HepG2 (cell line): ENCODE measurements around the gene TJAP1. TPM values are rescaled to one million over a fixed set of nuclear protein-coding genes. Genes with fewer than 3 reads are reported as not detected.

Experiments
- EP300 ChIP-seq, 3 experiments: sonication (generic) in 1 of 3; formaldehyde crosslinking in 1 of 3; IDR thresholded peaks; 2 replicates each; pipeline versions ENCODE4 v1.5.1 to v1.6.1; 2011 to 2020; ENCODE audit warnings: low read depth in 2 of 3, low read length in 2 of 3, borderline replicate concordance in 1 of 3, improper control_type of control experiment in 1 of 3, mild to moderate bottlenecking in 1 of 3, missing genetic modification reagents in 1 of 3, moderate library complexity in 1 of 3
- FOXC1 ChIP-seq: sonication (generic); formaldehyde crosslinking; IDR thresholded peaks from 2 replicates; pipeline ENCODE4 v1.8.0; 2022; ENCODE audit warnings: mild to moderate bottlenecking, missing genetic modification reagents, borderline replicate concordance
- HMGA1 ChIP-seq: sonication (generic); formaldehyde crosslinking; conservative IDR thresholded peaks from 2 replicates; pipeline ENCODE4 v1.4.0; 2020; ENCODE audit warnings: missing genetic modification reagents
- HOXA5 ChIP-seq: sonication (generic); formaldehyde crosslinking; IDR thresholded peaks from 2 replicates; pipeline ENCODE4 v1.4.0; 2020; ENCODE audit warnings: missing genetic modification reagents
- KLF12 ChIP-seq: sonication (generic); formaldehyde crosslinking; IDR thresholded peaks from 2 replicates; pipeline ENCODE4 v1.4.0; 2020; ENCODE audit warnings: missing genetic modification reagents, borderline replicate concordance
- MIER2 ChIP-seq: IDR thresholded peaks from 2 replicates; pipeline ENCODE4 v1.6.1; 2016; ENCODE audit warnings: missing biosample characterization, missing genetic modification reagents
- MTA3 ChIP-seq: sonication (generic); formaldehyde crosslinking; IDR thresholded peaks from 2 replicates; pipeline ENCODE4 v1.4.0; 2020; ENCODE audit warnings: missing genetic modification reagents
- NCOA5 ChIP-seq: sonication (generic); formaldehyde crosslinking; IDR thresholded peaks from 2 replicates; pipeline ENCODE4 v1.4.0; 2020; ENCODE audit warnings: missing genetic modification reagents
- NCOR1 ChIP-seq: fragments of 200-600 bp; sonication (generic); IDR thresholded peaks from 2 replicates; pipeline ENCODE4 v1.7.0; 2017; ENCODE audit warnings: antibody characterized with exemption, low read length, borderline replicate concordance
- NR1H2 ChIP-seq: sonication (generic); formaldehyde crosslinking; IDR thresholded peaks from 2 replicates; pipeline ENCODE4 v1.8.1; 2022; ENCODE audit warnings: low read depth, missing genetic modification reagents, borderline replicate concordance
- STAT5B ChIP-seq: sonication (generic); formaldehyde crosslinking; IDR thresholded peaks from 2 replicates; pipeline ENCODE4 v1.4.0; 2020; ENCODE audit warnings: missing genetic modification reagents
- TMF1 ChIP-seq: sonication (generic); formaldehyde crosslinking; IDR thresholded peaks from 2 replicates; pipeline ENCODE4 v1.8.1; 2022; ENCODE audit warnings: low read depth, missing genetic modification reagents
- TP53 ChIP-seq: sonication (generic); formaldehyde crosslinking; conservative IDR thresholded peaks from 2 replicates; pipeline ENCODE4 v1.4.0; 2020; ENCODE audit warnings: missing genetic modification reagents
- ZBTB1 ChIP-seq: sonication (generic); formaldehyde crosslinking; IDR thresholded peaks from 2 replicates; pipeline ENCODE4 v1.4.0; 2020; ENCODE audit warnings: missing genetic modification reagents, borderline replicate concordance
- ZFP36L2 ChIP-seq: sonication (generic); formaldehyde crosslinking; IDR thresholded peaks from 2 replicates; pipeline ENCODE4 v1.4.0; 2020; ENCODE audit warnings: missing genetic modification reagents
- ZNF333 ChIP-seq: sonication (generic); formaldehyde crosslinking; IDR thresholded peaks from 2 replicates; pipeline ENCODE4 v1.4.0; 2020; ENCODE audit warnings: mild to moderate bottlenecking, missing genetic modification reagents, borderline replicate concordance
- ZNF441 ChIP-seq: sonication (generic); formaldehyde crosslinking; IDR thresholded peaks from 2 replicates; pipeline ENCODE4 v1.7.0; 2021; ENCODE audit warnings: missing genetic modification reagents, borderline replicate concordance
- ZNF451 ChIP-seq: sonication (generic); formaldehyde crosslinking; IDR thresholded peaks from 2 replicates; pipeline ENCODE4 v1.5.0; 2020; ENCODE audit warnings: mild to moderate bottlenecking, missing genetic modification reagents
- ZNF496 ChIP-seq: sonication (generic); formaldehyde crosslinking; IDR thresholded peaks from 2 replicates; pipeline ENCODE4 v1.8.1; 2023; ENCODE audit warnings: mild to moderate bottlenecking, moderate library complexity, missing genetic modification reagents; ENCODE audit not compliant: insufficient replicate concordance
- ZNF530 ChIP-seq: sonication (generic); formaldehyde crosslinking; IDR thresholded peaks from 2 replicates; pipeline ENCODE4 v1.5.0; 2020; ENCODE audit warnings: low read depth, mild to moderate bottlenecking, missing genetic modification reagents
- ZNF552 ChIP-seq: sonication (generic); formaldehyde crosslinking; IDR thresholded peaks from 2 replicates; pipeline ENCODE4 v1.9.0; 2022; ENCODE audit warnings: missing genetic modification reagents, mild to moderate bottlenecking, borderline replicate concordance
- ZNF557 ChIP-seq: sonication (generic); formaldehyde crosslinking; IDR thresholded peaks from 2 replicates; pipeline ENCODE4 v1.4.0; 2020; ENCODE audit warnings: missing genetic modification reagents
- ZNF567 ChIP-seq: sonication (generic); formaldehyde crosslinking; IDR thresholded peaks from 2 replicates; pipeline ENCODE4 v1.8.1; 2023; ENCODE audit warnings: mild to moderate bottlenecking, missing genetic modification reagents, borderline replicate concordance
- ZNF652 ChIP-seq: IDR thresholded peaks from 2 replicates; pipeline ENCODE4 v1.6.1; 2016; ENCODE audit warnings: low read depth, borderline replicate concordance
- polyA plus RNA-seq, 8 experiments: library from polyadenylated mRNA; depleted of rRNA in 3 of 8; stranded (reverse) in 7 of 8; unstranded in 1 of 8; fragments of >200 nt; fragmentation: Illumina TruSeq in 4 of 8; extraction: Trizol in 4 of 8; gene quantifications; 2 replicates each; pipeline versions ENCODE4 v1.2.1 to v1.2.3, GENCODE V29; 2011 to 2016; ENCODE audit warnings: low read depth in 4 of 8, missing spikeins in 1 of 8, mixed read lengths in 1 of 8; ENCODE audit not compliant: insufficient read depth in 1 of 8
- total RNA-seq, 5 experiments: library from RNA; depleted of rRNA; stranded (reverse); fragments of >200 nt; fragmentation: Illumina TruSeq; extraction: Trizol; gene quantifications; 2 replicates each; pipeline ENCODE4 v1.2.3, GENCODE V29; 2016; ENCODE audit warnings: low read depth in 1 of 5
- TF ChIP-seq, protein P1 (sequence below): IDR thresholded peaks from 2 replicates; pipeline ENCODE4 v1.6.1; 2016; ENCODE audit warnings: missing biosample characterization, missing genetic modification reagents, low read depth
- TF ChIP-seq, protein P2 (sequence below): sonication (generic); formaldehyde crosslinking; IDR thresholded peaks from 2 replicates; pipeline ENCODE4 v1.5.1; 2020; ENCODE audit warnings: missing genetic modification reagents, mild to moderate bottlenecking, borderline replicate concordance
- TF ChIP-seq, protein P3 (sequence below): sonication (generic); formaldehyde crosslinking; IDR thresholded peaks from 2 replicates; pipeline ENCODE4 v1.4.0; 2020; ENCODE audit warnings: mild to moderate bottlenecking, missing genetic modification reagents

Gene TJAP1
- total and polyA plus RNA-seq, 2 of the 13 experiments (the other 11 are each of a cell fraction or from before 2014, with no cell fraction given), result 15.7 to 41.6 TPM

GRCh38 chr6:43506667-43507471 lies 29.5 kb downstream of the TJAP1 start (continued):
- TF ChIP-seq, protein P1, sequence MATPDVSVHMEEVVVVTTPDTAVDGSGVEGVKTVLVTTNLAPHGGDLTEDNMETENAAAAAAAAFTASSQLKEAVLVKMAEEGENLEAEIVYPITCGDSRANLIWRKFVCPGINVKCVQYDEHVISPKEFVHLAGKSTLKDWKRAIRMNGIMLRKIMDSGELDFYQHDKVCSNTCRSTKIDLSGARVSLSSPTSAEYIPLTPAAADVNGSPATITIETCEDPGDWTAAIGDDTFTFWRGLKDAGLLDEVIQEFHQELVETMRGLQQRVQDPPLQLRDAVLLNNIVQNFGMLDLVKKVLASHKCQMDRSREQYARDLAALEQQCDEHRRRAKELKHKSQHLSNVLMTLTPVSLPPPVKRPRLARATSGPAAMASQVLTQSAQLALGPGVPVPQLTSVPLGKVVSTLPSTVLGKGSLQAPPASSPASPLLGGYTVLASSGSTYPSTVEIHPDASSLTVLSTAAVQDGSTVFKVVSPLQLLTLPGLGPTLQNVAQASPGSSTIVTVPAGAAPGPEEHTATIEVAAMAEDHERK, result no peak
- TF ChIP-seq MTA3 (no peak), HOXA5 (CRISPR knock-in tag) (no peak), KLF12 (CRISPR knock-in tag) (no peak), NCOR1 (no peak), TMF1 (CRISPR knock-in tag) (no peak), ZNF496 (no peak), ZNF441 (CRISPR knock-in tag) (no peak), ZNF557 (CRISPR knock-in tag) (no peak), HMGA1 (no peak), MIER2 (CRISPR knock-in tag) (no peak), ZNF652 (CRISPR knock-in tag) (no peak), ZNF333 (CRISPR knock-in tag) (0 out of 2 replicates have a peak, but pooled peaks have one; percentile 60), ZNF530 (CRISPR knock-in tag) (no peak), FOXC1 (CRISPR knock-in tag) (peak; percentile 58; the same call in 1 of the 2 replicates), ZNF567 (CRISPR knock-in tag) (no peak), EP300 (IDR thresholded peaks at IDR 0.05; ENCODE audit: low read depth in 2 of 2, low read length in 2 of 2) (no peak), EP300 (CRISPR knock-in tag; IDR thresholded peaks at IDR 0.05; ENCODE audit: borderline replicate concordance) (no peak), TP53 (CRISPR knock-in tag) (no peak), ZNF552 (no peak), NR1H2 (CRISPR knock-in tag) (no peak), ZBTB1 (CRISPR knock-in tag) (no peak), STAT5B (CRISPR knock-in tag) (no peak), ZNF451 (CRISPR knock-in tag) (no peak), NCOA5 (CRISPR knock-in tag) (no peak), ZFP36L2 (CRISPR knock-in tag) (no peak)
- TF ChIP-seq, protein P2, sequence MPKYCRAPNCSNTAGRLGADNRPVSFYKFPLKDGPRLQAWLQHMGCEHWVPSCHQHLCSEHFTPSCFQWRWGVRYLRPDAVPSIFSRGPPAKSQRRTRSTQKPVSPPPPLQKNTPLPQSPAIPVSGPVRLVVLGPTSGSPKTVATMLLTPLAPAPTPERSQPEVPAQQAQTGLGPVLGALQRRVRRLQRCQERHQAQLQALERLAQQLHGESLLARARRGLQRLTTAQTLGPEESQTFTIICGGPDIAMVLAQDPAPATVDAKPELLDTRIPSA (CRISPR knock-in tag), result 0 out of 2 replicates have a peak, but pooled peaks have one; percentile 19
- TF ChIP-seq, protein P3, sequence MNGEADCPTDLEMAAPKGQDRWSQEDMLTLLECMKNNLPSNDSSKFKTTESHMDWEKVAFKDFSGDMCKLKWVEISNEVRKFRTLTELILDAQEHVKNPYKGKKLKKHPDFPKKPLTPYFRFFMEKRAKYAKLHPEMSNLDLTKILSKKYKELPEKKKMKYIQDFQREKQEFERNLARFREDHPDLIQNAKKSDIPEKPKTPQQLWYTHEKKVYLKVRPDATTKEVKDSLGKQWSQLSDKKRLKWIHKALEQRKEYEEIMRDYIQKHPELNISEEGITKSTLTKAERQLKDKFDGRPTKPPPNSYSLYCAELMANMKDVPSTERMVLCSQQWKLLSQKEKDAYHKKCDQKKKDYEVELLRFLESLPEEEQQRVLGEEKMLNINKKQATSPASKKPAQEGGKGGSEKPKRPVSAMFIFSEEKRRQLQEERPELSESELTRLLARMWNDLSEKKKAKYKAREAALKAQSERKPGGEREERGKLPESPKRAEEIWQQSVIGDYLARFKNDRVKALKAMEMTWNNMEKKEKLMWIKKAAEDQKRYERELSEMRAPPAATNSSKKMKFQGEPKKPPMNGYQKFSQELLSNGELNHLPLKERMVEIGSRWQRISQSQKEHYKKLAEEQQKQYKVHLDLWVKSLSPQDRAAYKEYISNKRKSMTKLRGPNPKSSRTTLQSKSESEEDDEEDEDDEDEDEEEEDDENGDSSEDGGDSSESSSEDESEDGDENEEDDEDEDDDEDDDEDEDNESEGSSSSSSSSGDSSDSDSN, result peak; percentile 44; the same call in 1 of the 2 replicates
